HepG2 (cell line): ENCODE measurements around the gene MRM1. TPM values are rescaled to one million over a fixed set of nuclear protein-coding genes. Genes with fewer than 3 reads are reported as not detected.

Experiments used
- CENPT ChIP-seq: sonication (generic); formaldehyde crosslinking; IDR thresholded peaks from 2 replicates; pipeline ENCODE4 v1.8.0; 2022; ENCODE audit warnings: low read depth, mild to moderate bottlenecking, moderate library complexity, missing genetic modification reagents
- CERS6 ChIP-seq: sonication (generic); formaldehyde crosslinking; IDR thresholded peaks from 2 replicates; pipeline ENCODE4 v1.5.0; 2020; ENCODE audit warnings: missing genetic modification reagents
- GABPA ChIP-seq, 2 experiments: IDR thresholded peaks; 2 replicates each; pipeline ENCODE4 v1.6.1; 2011 to 2016; ENCODE audit warnings: low read depth in 2 of 2, low read length in 1 of 2, missing biosample characterization in 1 of 2, missing genetic modification characterization in 1 of 2
- KDM3A ChIP-seq: IDR thresholded peaks from 2 replicates; pipeline ENCODE4 v1.6.1; 2018; ENCODE audit warnings: low read depth, missing compliant biosample characterization
- MBNL3 ChIP-seq: fragments of 250-450 bp; sonication (Bioruptor Pico); conservative IDR thresholded peaks from 2 replicates; pipeline ENCODE4 v1.8.0; 2022; ENCODE audit warnings: mild to moderate bottlenecking, inconsistent platforms
- MEIS1 ChIP-seq: sonication (generic); formaldehyde crosslinking; IDR thresholded peaks from 2 replicates; pipeline ENCODE4 v1.9.0; 2021; ENCODE audit warnings: mild to moderate bottlenecking, missing genetic modification reagents, moderate library complexity, borderline replicate concordance
- MYPOP ChIP-seq: sonication (generic); formaldehyde crosslinking; IDR thresholded peaks from 2 replicates; pipeline ENCODE4 v1.8.1; 2023; ENCODE audit warnings: mild to moderate bottlenecking, moderate library complexity, missing genetic modification reagents
- SCMH1 ChIP-seq: sonication (generic); formaldehyde crosslinking; IDR thresholded peaks from 2 replicates; pipeline ENCODE4 v1.9.0; 2021; ENCODE audit warnings: missing genetic modification reagents, mild to moderate bottlenecking, borderline replicate concordance
- ZFP37 ChIP-seq: sonication (generic); formaldehyde crosslinking; IDR thresholded peaks from 2 replicates; pipeline ENCODE4 v1.4.0; 2020; ENCODE audit warnings: missing genetic modification reagents, borderline replicate concordance
- ZNF326 ChIP-seq: sonication (generic); formaldehyde crosslinking; IDR thresholded peaks from 2 replicates; pipeline ENCODE4 v1.4.0; 2020; ENCODE audit warnings: missing genetic modification reagents, borderline replicate concordance
- ZNF350 ChIP-seq: sonication (generic); formaldehyde crosslinking; IDR thresholded peaks from 2 replicates; pipeline ENCODE4 v1.4.0; 2020; ENCODE audit warnings: mild to moderate bottlenecking, low read depth, missing genetic modification reagents, borderline replicate concordance
- ZNF557 ChIP-seq: sonication (generic); formaldehyde crosslinking; IDR thresholded peaks from 2 replicates; pipeline ENCODE4 v1.4.0; 2020; ENCODE audit warnings: missing genetic modification reagents
- ZNF670 ChIP-seq: sonication (generic); formaldehyde crosslinking; IDR thresholded peaks from 2 replicates; pipeline ENCODE4 v1.8.0; 2022; ENCODE audit warnings: mild to moderate bottlenecking, missing genetic modification reagents, borderline replicate concordance
- ZNF879 ChIP-seq: sonication (generic); formaldehyde crosslinking; IDR thresholded peaks from 2 replicates; pipeline ENCODE4 v1.8.1; 2023; ENCODE audit warnings: missing genetic modification reagents
- ZSCAN20 ChIP-seq: sonication (generic); formaldehyde crosslinking; IDR thresholded peaks from 2 replicates; pipeline ENCODE4 v1.4.0; 2020; ENCODE audit warnings: missing genetic modification reagents, mild to moderate bottlenecking, borderline replicate concordance
- polyA plus RNA-seq, 8 experiments: library from polyadenylated mRNA; depleted of rRNA in 3 of 8; stranded (reverse) in 7 of 8; unstranded in 1 of 8; fragments of >200 nt; fragmentation: Illumina TruSeq in 4 of 8; extraction: Trizol in 4 of 8; gene quantifications; 2 replicates each; pipeline versions ENCODE4 v1.2.1 to v1.2.3, GENCODE V29; 2011 to 2016; ENCODE audit warnings: low read depth in 4 of 8, missing spikeins in 1 of 8, mixed read lengths in 1 of 8; ENCODE audit not compliant: insufficient read depth in 1 of 8
- total RNA-seq, 5 experiments: library from RNA; depleted of rRNA; stranded (reverse); fragments of >200 nt; fragmentation: Illumina TruSeq; extraction: Trizol; gene quantifications; 2 replicates each; pipeline ENCODE4 v1.2.3, GENCODE V29; 2016; ENCODE audit warnings: low read depth in 1 of 5
- TF ChIP-seq, protein P1 (sequence below): IDR thresholded peaks from 2 replicates; pipeline ENCODE4 v1.4.0; 2020; ENCODE audit warnings: mild to moderate bottlenecking, missing genetic modification reagents
- TF ChIP-seq, protein P2 (sequence below): sonication (generic); formaldehyde crosslinking; IDR thresholded peaks from 2 replicates; pipeline ENCODE4 v1.4.0; 2020; ENCODE audit warnings: missing genetic modification reagents
- TF ChIP-seq, protein P3 (sequence below): sonication (generic); formaldehyde crosslinking; IDR thresholded peaks from 2 replicates; pipeline ENCODE4 v1.8.1; 2023; ENCODE audit warnings: mild to moderate bottlenecking, missing genetic modification reagents, borderline replicate concordance

The MRM1 gene
- total and polyA plus RNA-seq, 2 of the 13 experiments (the other 11 are each of a cell fraction or from before 2014, with no cell fraction given), result 4.1 to 11.3 TPM

DNA sequence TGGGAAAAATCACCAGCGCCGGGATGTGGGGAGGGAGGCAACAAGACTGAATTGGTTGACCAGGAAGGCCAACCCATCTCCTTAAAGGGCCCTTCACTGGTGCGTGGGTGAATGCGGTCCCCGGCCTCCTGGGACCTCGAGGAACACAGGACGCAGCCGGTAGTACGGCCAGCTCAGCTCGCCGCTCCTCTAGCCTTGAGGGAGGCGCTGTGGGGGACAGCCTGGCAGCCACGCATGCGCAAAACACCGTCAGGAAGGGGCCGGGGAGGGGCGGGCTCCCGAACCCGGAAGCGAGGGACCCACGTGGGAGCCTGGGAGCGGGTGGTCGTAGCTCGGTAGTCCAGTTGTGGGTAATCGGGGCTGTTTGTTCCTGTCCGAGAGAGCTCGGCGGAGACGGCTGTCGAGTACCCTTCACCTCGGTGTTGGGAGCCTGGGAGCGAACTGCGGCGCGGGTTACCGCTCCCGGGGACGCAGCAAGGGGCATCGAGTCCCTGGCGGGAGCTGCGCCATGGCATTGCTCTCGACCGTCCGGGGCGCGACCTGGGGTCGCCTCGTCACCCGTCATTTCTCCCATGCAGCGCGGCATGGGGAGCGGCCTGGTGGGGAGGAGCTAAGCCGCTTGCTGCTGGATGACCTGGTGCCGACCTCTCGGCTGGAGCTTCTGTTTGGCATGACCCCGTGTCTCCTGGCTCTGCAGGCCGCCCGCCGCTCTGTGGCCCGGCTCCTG, at the start of gene MRM1 (continued):
- TF ChIP-seq MYPOP (CRISPR knock-in tag), result peak; percentile 83
- no peak; the same call in 1 of the 2 replicates for TF ChIP-seq ZFP37
- TF ChIP-seq ZNF670 (CRISPR knock-in tag), result no peak
- peak; percentile 22; the same call in 1 of the 2 replicates for TF ChIP-seq KDM3A (CRISPR knock-in tag)
- TF ChIP-seq MBNL3, result no peak
- TF ChIP-seq SCMH1, result no peak
- TF ChIP-seq CENPT (CRISPR knock-in tag), result no peak; the same call in none of the 2 replicates
- peak; percentile 74; the same call in 1 of the 2 replicates for TF ChIP-seq MEIS1 (CRISPR knock-in tag)
- TF ChIP-seq, protein P1, sequence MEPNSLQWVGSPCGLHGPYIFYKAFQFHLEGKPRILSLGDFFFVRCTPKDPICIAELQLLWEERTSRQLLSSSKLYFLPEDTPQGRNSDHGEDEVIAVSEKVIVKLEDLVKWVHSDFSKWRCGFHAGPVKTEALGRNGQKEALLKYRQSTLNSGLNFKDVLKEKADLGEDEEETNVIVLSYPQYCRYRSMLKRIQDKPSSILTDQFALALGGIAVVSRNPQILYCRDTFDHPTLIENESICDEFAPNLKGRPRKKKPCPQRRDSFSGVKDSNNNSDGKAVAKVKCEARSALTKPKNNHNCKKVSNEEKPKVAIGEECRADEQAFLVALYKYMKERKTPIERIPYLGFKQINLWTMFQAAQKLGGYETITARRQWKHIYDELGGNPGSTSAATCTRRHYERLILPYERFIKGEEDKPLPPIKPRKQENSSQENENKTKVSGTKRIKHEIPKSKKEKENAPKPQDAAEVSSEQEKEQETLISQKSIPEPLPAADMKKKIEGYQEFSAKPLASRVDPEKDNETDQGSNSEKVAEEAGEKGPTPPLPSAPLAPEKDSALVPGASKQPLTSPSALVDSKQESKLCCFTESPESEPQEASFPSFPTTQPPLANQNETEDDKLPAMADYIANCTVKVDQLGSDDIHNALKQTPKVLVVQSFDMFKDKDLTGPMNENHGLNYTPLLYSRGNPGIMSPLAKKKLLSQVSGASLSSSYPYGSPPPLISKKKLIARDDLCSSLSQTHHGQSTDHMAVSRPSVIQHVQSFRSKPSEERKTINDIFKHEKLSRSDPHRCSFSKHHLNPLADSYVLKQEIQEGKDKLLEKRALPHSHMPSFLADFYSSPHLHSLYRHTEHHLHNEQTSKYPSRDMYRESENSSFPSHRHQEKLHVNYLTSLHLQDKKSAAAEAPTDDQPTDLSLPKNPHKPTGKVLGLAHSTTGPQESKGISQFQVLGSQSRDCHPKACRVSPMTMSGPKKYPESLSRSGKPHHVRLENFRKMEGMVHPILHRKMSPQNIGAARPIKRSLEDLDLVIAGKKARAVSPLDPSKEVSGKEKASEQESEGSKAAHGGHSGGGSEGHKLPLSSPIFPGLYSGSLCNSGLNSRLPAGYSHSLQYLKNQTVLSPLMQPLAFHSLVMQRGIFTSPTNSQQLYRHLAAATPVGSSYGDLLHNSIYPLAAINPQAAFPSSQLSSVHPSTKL (CRISPR knock-in tag), result no peak; the same call in none of the 2 replicates
- TF ChIP-seq CERS6 (CRISPR knock-in tag), result 0 out of 2 replicates have a peak, but pooled peaks have one; percentile 35
- TF ChIP-seq, protein P2, sequence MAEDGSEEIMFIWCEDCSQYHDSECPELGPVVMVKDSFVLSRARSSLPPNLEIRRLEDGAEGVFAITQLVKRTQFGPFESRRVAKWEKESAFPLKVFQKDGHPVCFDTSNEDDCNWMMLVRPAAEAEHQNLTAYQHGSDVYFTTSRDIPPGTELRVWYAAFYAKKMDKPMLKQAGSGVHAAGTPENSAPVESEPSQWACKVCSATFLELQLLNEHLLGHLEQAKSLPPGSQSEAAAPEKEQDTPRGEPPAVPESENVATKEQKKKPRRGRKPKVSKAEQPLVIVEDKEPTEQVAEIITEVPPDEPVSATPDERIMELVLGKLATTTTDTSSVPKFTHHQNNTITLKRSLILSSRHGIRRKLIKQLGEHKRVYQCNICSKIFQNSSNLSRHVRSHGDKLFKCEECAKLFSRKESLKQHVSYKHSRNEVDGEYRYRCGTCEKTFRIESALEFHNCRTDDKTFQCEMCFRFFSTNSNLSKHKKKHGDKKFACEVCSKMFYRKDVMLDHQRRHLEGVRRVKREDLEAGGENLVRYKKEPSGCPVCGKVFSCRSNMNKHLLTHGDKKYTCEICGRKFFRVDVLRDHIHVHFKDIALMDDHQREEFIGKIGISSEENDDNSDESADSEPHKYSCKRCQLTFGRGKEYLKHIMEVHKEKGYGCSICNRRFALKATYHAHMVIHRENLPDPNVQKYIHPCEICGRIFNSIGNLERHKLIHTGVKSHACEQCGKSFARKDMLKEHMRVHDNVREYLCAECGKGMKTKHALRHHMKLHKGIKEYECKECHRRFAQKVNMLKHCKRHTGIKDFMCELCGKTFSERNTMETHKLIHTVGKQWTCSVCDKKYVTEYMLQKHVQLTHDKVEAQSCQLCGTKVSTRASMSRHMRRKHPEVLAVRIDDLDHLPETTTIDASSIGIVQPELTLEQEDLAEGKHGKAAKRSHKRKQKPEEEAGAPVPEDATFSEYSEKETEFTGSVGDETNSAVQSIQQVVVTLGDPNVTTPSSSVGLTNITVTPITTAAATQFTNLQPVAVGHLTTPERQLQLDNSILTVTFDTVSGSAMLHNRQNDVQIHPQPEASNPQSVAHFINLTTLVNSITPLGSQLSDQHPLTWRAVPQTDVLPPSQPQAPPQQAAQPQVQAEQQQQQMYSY (CRISPR knock-in tag), result peak; percentile 26; the same call in 1 of the 2 replicates
- no peak; the same call in 1 of the 2 replicates for TF ChIP-seq ZNF557 (CRISPR knock-in tag)
- TF ChIP-seq ZNF326 (CRISPR knock-in tag), result no peak; the same call in 1 of the 2 replicates
- TF ChIP-seq ZNF879 (CRISPR knock-in tag), result peak; percentile 94
- no peak; the same call in 1 of the 2 replicates for TF ChIP-seq ZSCAN20 (CRISPR knock-in tag)
- TF ChIP-seq ZNF350 (CRISPR knock-in tag), result peak; percentile 44; the same call in 1 of the 2 replicates
- peak; percentile 57 for TF ChIP-seq GABPA (IDR thresholded peaks at IDR 0.05; ENCODE audit: low read depth, low read length)
- TF ChIP-seq GABPA (CRISPR knock-in tag; IDR thresholded peaks at IDR 0.05; ENCODE audit: low read depth), result peak; percentile 85
- TF ChIP-seq, protein P3, sequence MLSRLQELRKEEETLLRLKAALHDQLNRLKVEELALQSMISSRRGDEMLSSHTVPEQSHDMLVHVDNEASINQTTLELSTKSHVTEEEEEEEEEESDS (CRISPR knock-in tag), result no peak
